Liver (tissue), 3 donors: ENCODE measurements around the gene PIAS4.

ENCODE experiments used
- CTCF ChIP-seq: fragments of 150-350 bp; IDR thresholded peaks from 2 replicates; pipeline ENCODE4 v1.5.1; 2017; ENCODE audit warnings: improper control_type of control experiment, low read depth, low read length; ENCODE audit not compliant: missing input control
- JUND ChIP-seq, 2 donors: IDR thresholded peaks; 2 replicates each; pipeline ENCODE4 v1.6.1; 2016; ENCODE audit warnings: antibody characterized with exemption in 2 of 2
- MAX ChIP-seq: IDR thresholded peaks from 2 replicates; pipeline ENCODE4 v1.6.1; 2016; ENCODE audit warnings: antibody characterized with exemption
- RAD21 ChIP-seq, 2 donors: IDR thresholded peaks; 2 replicates each; pipeline ENCODE4 v1.6.1; 2016; ENCODE audit warnings: antibody characterized with exemption in 2 of 2, mild to moderate bottlenecking in 2 of 2
- REST ChIP-seq: IDR thresholded peaks from 2 replicates; pipeline ENCODE4 v1.6.1; 2016; ENCODE audit warnings: antibody characterized with exemption, mild to moderate bottlenecking
- SP1 ChIP-seq: IDR thresholded peaks from 2 replicates; pipeline ENCODE4 v1.6.1; 2018; ENCODE audit warnings: antibody characterized with exemption, mild to moderate bottlenecking
- donor health status: healthy.
- donor health status: healthy.

- no peak for TF ChIP-seq CTCF
- no peak for TF ChIP-seq JUND (IDR thresholded peaks at IDR 0.05)
- TF ChIP-seq MAX, result no peak
- no peak for TF ChIP-seq SP1
- TF ChIP-seq REST, result no peak
- TF ChIP-seq RAD21 (IDR thresholded peaks at IDR 0.05), result no peak
Measured at GRCh38 chr19:4038661-4039423, 31.3 kb downstream of the PIAS4 start.
